IPS-NIHi7 (cell line): Measurements from ENCODE around the gene LUZP2.

ENCODE experiments used
- DNase-seq: peaks from one replicate; pipeline ENCODE4 v3.0.0; 2012; ENCODE audit warnings: mixed read lengths; ENCODE audit errors: extremely low spot score

The LUZP2 gene

GRCh38 chr11:24635588-24636290 is 138.9 kb downstream of the LUZP2 start:
- no peak for DNase-seq

GRCh38 chr11:24636291-24636629 is 139.4 kb downstream of the LUZP2 start:
- DNase-seq = no peak

- DNase-seq = no peak
Measured at GRCh38 chr11:24637520-24637919, 140.7 kb downstream of the LUZP2 start.

GRCh38 chr11:24642648-24643047 is 145.8 kb downstream of the LUZP2 start:
- no peak for DNase-seq

- no peak for DNase-seq
Measured at GRCh38 chr11:24645563-24645962, 148.7 kb downstream of the LUZP2 start.

- DNase-seq = no peak
Measured at GRCh38 chr11:24651873-24652272, 155.0 kb downstream of the LUZP2 start.

GRCh38 chr11:24653901-24654300 is 157.0 kb downstream of the LUZP2 start:
- no peak for DNase-seq

GRCh38 chr11:24661331-24661730 is 164.5 kb downstream of the LUZP2 start:
- DNase-seq = no peak

GRCh38 chr11:24664399-24664798 is 167.5 kb downstream of the LUZP2 start:
- no peak for DNase-seq

- DNase-seq = no peak
Measured at GRCh38 chr11:24667353-24667968, 170.6 kb downstream of the LUZP2 start.

- no peak for DNase-seq
Measured at GRCh38 chr11:24678703-24679348, 182.0 kb downstream of the LUZP2 start.

- DNase-seq = peak; percentile 15
Measured at GRCh38 chr11:24679821-24680351, 183.0 kb downstream of the LUZP2 start.

- DNase-seq = no peak
Measured at GRCh38 chr11:24683583-24683982, 186.7 kb downstream of the LUZP2 start.

GRCh38 chr11:24685821-24686220 is 189.0 kb downstream of the LUZP2 start:
- DNase-seq = no peak

- DNase-seq = no peak
Measured at GRCh38 chr11:24687531-24688147, 190.8 kb downstream of the LUZP2 start.

- no peak for DNase-seq
Measured at GRCh38 chr11:24688981-24689380, 192.1 kb downstream of the LUZP2 start.

GRCh38 chr11:24697522-24698111 is 200.8 kb downstream of the LUZP2 start:
- DNase-seq = no peak

- DNase-seq = no peak
Measured at GRCh38 chr11:24704716-24705115, 207.9 kb downstream of the LUZP2 start.

GRCh38 chr11:24705474-24705873 is 208.6 kb downstream of the LUZP2 start:
- peak; percentile 9 for DNase-seq

GRCh38 chr11:24708616-24709015 is 211.8 kb downstream of the LUZP2 start:
- DNase-seq = no peak

- DNase-seq = no peak
Measured at GRCh38 chr11:24709928-24710565, 213.2 kb downstream of the LUZP2 start.

GRCh38 chr11:24714601-24715000 is 217.7 kb downstream of the LUZP2 start:
- DNase-seq = no peak
